ENCODE data around the gene OGDH.

DNA sequence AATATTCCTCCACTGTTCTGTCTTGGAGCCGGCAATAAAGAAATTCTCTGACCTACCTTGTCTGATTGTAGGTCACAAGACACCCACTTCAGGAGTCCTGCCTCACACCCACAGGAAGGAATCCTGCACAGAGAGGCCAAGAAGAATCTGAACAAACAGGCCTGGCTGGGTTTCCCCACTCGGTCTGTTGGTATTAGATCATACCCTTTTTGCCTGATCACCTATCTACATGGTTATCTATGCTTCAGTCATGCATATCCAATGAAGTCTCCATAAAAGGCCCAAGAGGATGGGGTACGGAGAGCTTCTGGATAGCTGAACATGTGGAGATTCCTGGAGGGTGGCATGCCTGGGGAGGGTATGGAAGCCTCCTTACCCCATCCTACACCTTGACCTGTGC, 12.3 kb downstream of the OGDH start:
- TF ChIP-seq, protein P1, sequence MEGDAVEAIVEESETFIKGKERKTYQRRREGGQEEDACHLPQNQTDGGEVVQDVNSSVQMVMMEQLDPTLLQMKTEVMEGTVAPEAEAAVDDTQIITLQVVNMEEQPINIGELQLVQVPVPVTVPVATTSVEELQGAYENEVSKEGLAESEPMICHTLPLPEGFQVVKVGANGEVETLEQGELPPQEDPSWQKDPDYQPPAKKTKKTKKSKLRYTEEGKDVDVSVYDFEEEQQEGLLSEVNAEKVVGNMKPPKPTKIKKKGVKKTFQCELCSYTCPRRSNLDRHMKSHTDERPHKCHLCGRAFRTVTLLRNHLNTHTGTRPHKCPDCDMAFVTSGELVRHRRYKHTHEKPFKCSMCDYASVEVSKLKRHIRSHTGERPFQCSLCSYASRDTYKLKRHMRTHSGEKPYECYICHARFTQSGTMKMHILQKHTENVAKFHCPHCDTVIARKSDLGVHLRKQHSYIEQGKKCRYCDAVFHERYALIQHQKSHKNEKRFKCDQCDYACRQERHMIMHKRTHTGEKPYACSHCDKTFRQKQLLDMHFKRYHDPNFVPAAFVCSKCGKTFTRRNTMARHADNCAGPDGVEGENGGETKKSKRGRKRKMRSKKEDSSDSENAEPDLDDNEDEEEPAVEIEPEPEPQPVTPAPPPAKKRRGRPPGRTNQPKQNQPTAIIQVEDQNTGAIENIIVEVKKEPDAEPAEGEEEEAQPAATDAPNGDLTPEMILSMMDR (IDR thresholded peaks at IDR 0.05) = no peak
- TF ChIP-seq POLR2A (IDR thresholded peaks at IDR 0.05) = no peak
